Pancreas (tissue), 10 donors: ENCODE measurements around the gene NFKBIL1. TPM values are rescaled to one million over a fixed set of nuclear protein-coding genes. Genes with fewer than 3 reads are reported as not detected.
"Not testable (repeated sequence)": the region's sequence is repeated elsewhere in the genome, so short reads cannot be mapped to it uniquely, and the experiment has no call there.

Experiments used
- ATAC-seq, 4 donors: fragments of 200-7000 bp; cut with Tn5 transposase; one replicate each; pipeline versions ENCODE4 v1.8.0 to v1.9.1; 2020; ENCODE audit warnings: mild to moderate bottlenecking in 4 of 4, moderate library complexity in 4 of 4
- DNase-seq, 6 donors: peaks; one replicate each; pipeline ENCODE4 v3.0.0-alpha.2; 2020
- FAIRE-seq: peaks from 2 replicates; lab custom pipeline; 2012; peaks lifted over from hg19 to GRCh38; lab: Jason Lieb, UNC
- H3K27ac ChIP-seq, 4 donors: fragments of 200-600 bp; sonication (generic); 1 replicate in 3 of 4; 2 replicates in 1 of 4; pipeline versions ENCODE4 v1.5.0 to v1.8.0; 2020
- H3K27me3 ChIP-seq, 4 donors: fragments of 200-600 bp; one replicate each; pipeline ENCODE4 v1.8.0; 2021
- H3K36me3 ChIP-seq, 3 donors: fragments of 200-600 bp; sonication (generic) in 1 of 3; one replicate each; pipeline versions ENCODE4 v1.5.0 to v1.8.0; 2020 to 2021
- H3K4me1 ChIP-seq, 3 donors: fragments of 200-600 bp; one replicate each; pipeline ENCODE4 v1.8.0; 2021
- H3K4me3 ChIP-seq, 4 donors: fragments of 200-600 bp; sonication (generic) in 2 of 4; one replicate each; pipeline versions ENCODE4 v1.5.0 to v1.8.0; 2020 to 2021
- H3K9me3 ChIP-seq, 4 donors: fragments of 200-600 bp; one replicate each; pipeline ENCODE4 v1.8.0; 2021
- CTCF ChIP-seq, 4 donors: fragments of 200-600 bp; sonication (generic) in 3 of 4; IDR thresholded peaks; one replicate each; pipeline versions ENCODE4 v1.5.0 to v1.8.0; 2021; ENCODE audit warnings: antibody characterized with exemption in 4 of 4
- WGBS, 2 donors: extraction: QIAGEN DNeasy Blood & Tissue Kit; methylation state at CpG; one replicate each; pipeline ENCODE4 v1.1.7; 2013; 5-methylcytosine and 5-hydroxymethylcytosine counted together
- intact Hi-C, 3 donors: fragments of 100-400 bp; cut with DNase I; formaldehyde crosslinking; loops; one replicate each; pipeline versions ENCODE4 v1.11.1 to v1.14.2; 2022
- polyA plus RNA-seq, 2 donors: library from polyadenylated mRNA; stranded (reverse); fragments of 200-250 nt; gene quantifications; one replicate each; pipeline ENCODE4 v1.2.3, GENCODE V29; 2013
- total RNA-seq, 6 donors: library from RNA; stranded (reverse); fragmentation: NEBNext Ultra II Directional in 4 of 6; extraction: Animal tissue kit (Norgen Biotek cat#: 25700) in 4 of 6; gene quantifications; one replicate each; pipeline versions ENCODE4 v1.2.1 to v1.2.4, GENCODE V29; 2021 to 2023
- donor health status: healthy with polysubstance abuse.
- donor health status: DM: no; HTN: no; CAD: no; lungs with moderate emphysema.
- donor health status: DM: no; HTN: no; CAD: no.
- donor health status: control.
- donor health status: control.
- donor health status: Bipolar disorder and iron deficiency.
- donor health status: DM: yes; HTN: yes; CAD: no.
- donor health status: DM: no; HTN: no; CAD: no.
- donor health status: DM: no; HTN: no; CAD: no.
- donor health status: DM: yes; HTN: yes; CAD: no.

NFKBIL1 gene, protein sequence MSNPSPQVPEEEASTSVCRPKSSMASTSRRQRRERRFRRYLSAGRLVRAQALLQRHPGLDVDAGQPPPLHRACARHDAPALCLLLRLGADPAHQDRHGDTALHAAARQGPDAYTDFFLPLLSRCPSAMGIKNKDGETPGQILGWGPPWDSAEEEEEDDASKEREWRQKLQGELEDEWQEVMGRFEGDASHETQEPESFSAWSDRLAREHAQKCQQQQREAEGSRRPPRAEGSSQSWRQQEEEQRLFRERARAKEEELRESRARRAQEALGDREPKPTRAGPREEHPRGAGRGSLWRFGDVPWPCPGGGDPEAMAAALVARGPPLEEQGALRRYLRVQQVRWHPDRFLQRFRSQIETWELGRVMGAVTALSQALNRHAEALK
- 10 to 100 TPM; 12.1 to 25.3 (median 20.8) TPM for total RNA-seq
- 10 to 100 TPM; 26.5 to 46.0 TPM for polyA plus RNA-seq

DNA sequence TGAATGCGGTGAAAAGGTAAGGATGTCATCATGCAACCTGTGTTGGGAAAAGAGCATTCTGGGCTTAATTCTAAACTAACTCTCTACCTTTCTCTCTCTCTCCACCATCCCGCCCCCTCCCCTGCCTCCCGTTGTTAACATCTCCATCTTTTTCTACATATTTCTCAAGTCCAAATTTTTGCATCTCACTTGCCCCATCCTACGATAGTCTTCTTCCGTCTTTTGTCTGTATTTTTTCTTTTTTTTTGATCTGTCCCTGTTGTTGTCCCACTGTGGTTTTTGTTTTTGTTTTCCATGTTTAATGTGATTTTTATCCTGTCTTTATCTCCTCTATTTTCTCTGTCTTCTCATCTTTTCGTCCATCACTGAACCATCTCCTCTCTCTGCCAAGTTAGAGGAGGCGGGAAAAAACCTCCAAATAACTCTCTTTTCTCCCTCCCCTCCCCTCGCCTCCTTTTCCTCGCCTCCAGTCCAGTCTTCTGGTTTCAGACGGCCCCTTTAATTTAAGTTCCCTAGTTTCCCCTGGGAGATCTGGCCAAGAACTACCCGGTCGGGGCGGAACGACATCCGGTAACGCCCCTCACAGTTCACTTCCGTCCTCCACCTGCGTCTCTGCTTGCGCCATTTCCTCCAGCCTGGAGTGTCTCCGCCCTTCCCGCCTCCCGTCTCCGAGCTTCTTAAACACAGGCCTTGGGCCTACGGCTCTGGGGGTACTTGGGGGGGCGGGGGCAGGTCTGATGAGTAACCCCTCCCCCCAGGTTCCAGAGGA, at the start of gene NFKBIL1:
TSS of gene NFKBIL1 (plus strand) at position 651 of the 769 bp plus-strand sequence. CDS start at position 738, 87 bp downstream.
- FAIRE-seq (no peak), DNase-seq (peak; percentile 84 to 95 (median 92))
- peak within 1 kb of the TSS; percentile 28 to 79 (median 45) for H3K27ac ChIP-seq

DNA sequence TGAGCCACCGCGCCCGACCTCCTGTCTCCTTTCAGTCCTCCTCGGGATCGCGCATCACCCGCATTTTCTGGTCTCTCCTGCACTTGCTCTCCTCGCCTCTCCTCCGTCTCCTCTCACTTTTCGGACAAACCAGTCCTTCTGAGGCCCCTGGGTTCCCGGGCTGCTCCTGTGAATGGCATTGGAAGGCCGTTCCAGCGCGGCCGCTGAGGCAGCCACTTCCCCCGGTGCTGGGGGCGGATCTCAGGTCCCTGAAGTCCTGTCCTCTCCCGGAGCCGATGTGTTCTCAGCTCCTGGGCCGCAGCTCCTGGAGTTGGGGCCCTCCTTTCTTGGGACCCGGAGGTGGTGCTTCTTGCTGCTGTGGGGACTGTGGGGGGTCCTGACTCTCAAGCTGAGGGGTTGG, 48.7 kb upstream of the NFKBIL1 start:
- H3K27me3 ChIP-seq = no peaks in the 10 kb centered on the region
- H3K27ac ChIP-seq = no peak overlapping the region
- FAIRE-seq (no peak), ATAC-seq (no peak), DNase-seq (no peak)
- intact Hi-C loops = no loop called here
- 5 to 17% methylated on average over 20 to 21 of the region's 21 CpGs for WGBS, 2 donors
- peaks cover 0 to 3% (median 0%) of the 10 kb centered on the region in 3 donors for H3K4me1 ChIP-seq
- H3K9me3 ChIP-seq = no peaks in the 10 kb centered on the region
- H3K36me3 ChIP-seq = no peaks in the 10 kb centered on the region
- no peak overlapping the region for H3K4me3 ChIP-seq
- TF ChIP-seq CTCF (IDR thresholded peaks at IDR 0.05) = no peak

More for the DNA sequence above, at the start of gene NFKBIL1:
- ATAC-seq = peak; percentile 94 to 97 (median 94)
- TF ChIP-seq CTCF (IDR thresholded peaks at IDR 0.05) = peak in 1 of 4 donors; percentile 10
- Histone ChIP-seq H3K4me3 (peak within 1 kb of the TSS; percentile 13 to 41 (median 36)), H3K36me3 (peaks cover 0 to 4% (median 0%) of the 10 kb centered on the region in 3 donors), H3K9me3 (no peaks in the 10 kb centered on the region), H3K27me3 (no peaks in the 10 kb centered on the region), H3K4me1 (peaks cover 11 to 17% (median 16%) of the 10 kb centered on the region in 3 donors)
- intact Hi-C loops = loop anchor here in 2 of 3 donors (5.0 kb wide), 1 partner anchor 50 kb away; no protein-coding TSS in a partner anchor
- WGBS, 2 donors = 0% methylated on average over 25 of the region's 25 CpGs

- FAIRE-seq, DNase-seq, H3K36me3 ChIP-seq, H3K9me3 ChIP-seq, ATAC-seq, H3K27ac ChIP-seq, H3K4me1 ChIP-seq, H3K27me3 ChIP-seq, intact Hi-C loops, H3K4me3 ChIP-seq: not testable (repeated sequence)
- WGBS, 2 donors = 90% methylated on average over 1 of the region's 2 CpGs; no CpG with 5 or more reads in 1 of the 2 donors
Observed at GRCh38 chr6:31499648-31500047, 47.8 kb upstream of the NFKBIL1 start.

DNA sequence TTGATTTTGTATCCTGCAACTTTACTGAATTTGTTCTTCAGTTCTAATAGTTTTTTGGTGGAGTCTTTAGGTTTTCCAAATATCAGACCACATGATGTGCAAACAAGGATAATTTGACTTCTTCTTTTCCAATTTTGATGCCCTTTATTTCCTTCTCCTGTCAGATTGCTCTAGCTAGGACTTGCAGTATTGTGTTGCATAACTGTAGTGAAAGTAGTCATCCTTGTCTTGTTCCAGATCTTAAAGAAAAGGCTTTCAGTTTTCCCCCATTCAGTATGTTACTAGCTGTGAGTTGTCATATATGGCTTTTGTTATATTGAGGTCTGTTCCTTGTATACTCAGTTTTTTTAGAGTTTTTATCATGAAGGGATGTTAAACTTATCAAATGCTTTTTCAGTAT, 44.8 kb upstream of the NFKBIL1 start:
- intact Hi-C loops = no loop called here
- DNase-seq = no peak
- Histone ChIP-seq H3K4me1 (no peaks in the 10 kb centered on the region), H3K36me3 (no peaks in the 10 kb centered on the region), H3K9me3 (no peaks in the 10 kb centered on the region), H3K27me3 (no peaks in the 10 kb centered on the region), H3K4me3 (no peak overlapping the region), H3K27ac (no peak overlapping the region)
- FAIRE-seq = no peak
- TF ChIP-seq CTCF (IDR thresholded peaks at IDR 0.05) = no peak
- ATAC-seq = no peak

DNA sequence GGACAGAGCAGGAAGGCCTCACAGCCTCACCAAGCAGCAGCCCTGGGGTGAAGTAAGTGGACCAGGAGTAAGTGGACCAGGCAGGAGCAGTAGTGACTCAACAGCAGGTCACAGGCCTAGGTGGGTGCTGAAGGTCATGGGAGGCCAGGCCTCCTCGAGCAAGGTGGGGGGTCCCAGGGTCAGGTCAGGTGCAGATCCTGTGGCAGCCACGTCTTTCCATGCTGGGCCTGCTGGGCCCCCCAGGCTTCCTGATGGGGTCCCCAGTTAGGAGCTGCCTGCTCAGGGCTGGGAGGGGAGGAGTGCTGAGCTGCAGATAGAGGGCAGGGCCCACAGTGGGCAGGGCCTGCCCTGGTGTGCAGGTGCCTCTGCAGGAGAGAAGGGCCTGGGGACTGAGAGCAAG, 38.4 kb upstream of the NFKBIL1 start:
- H3K27ac ChIP-seq, FAIRE-seq, intact Hi-C loops, H3K27me3 ChIP-seq, H3K36me3 ChIP-seq, H3K9me3 ChIP-seq, H3K4me1 ChIP-seq, ATAC-seq, DNase-seq, H3K4me3 ChIP-seq: not testable (repeated sequence)
- WGBS, 2 donors = 41 to 45% methylated on average over 2 of the region's 2 CpGs
